NCI-H446 (cell line): Measurements from ENCODE around the gene PXK.

ENCODE experiments used
- DNase-seq, 2 experiments: peaks; one replicate each; lab custom pipeline; 2025; lab: John Stamatoyannopoulos, UW

Gene PXK

GRCh38 chr3:58466899-58467563, 134.3 kb downstream of the PXK start:
- no peak for DNase-seq

- DNase-seq = no peak
Measured at GRCh38 chr3:58469096-58469495, 136.4 kb downstream of the PXK start.

DNA sequence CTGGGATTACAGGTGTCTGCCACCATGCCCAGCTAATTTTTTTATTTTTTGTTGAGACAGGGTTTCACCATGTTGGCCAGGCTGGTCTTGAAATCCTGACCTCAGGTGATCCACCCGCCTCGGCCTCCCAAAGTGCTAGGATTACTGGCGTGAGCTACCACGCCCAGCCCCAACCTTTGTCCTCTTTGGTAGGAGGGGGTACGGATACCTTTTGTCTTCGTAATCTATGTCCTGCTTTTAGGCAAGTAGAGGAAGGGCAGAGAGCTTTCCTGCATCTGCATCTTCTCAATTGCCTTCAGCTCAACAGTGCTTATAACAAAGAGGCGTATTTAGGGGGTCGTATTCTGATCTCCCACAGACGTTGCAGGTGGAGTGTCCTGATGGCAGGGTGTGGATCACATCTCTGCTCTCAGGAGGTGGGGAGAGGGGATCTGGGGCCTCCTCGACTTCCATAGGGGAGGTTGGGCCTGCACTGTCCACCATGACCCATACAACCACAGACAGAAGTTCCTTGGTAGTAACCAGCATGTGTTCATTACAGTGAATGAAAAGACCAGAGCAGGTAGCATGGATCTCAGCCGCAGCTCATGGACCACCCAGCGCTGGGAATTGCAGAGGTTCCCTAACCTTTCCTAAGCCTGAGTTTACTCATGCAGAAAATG, 137.8 kb downstream of the PXK start:
- no peak for DNase-seq

GRCh38 chr3:58471025-58471887, 138.6 kb downstream of the PXK start:
- DNase-seq = peak in 1 of 2 experiments; percentile 36

GRCh38 chr3:58473275-58473674, 140.6 kb downstream of the PXK start:
- DNase-seq = no peak

GRCh38 chr3:58474348-58474911, 141.7 kb downstream of the PXK start:
- no peak for DNase-seq

- no peak for DNase-seq
Measured at GRCh38 chr3:58474967-58475578, 142.4 kb downstream of the PXK start.
